Measurements from ENCODE around the gene FGD1. TPM values are rescaled to one million over a fixed set of nuclear protein-coding genes. Genes with fewer than 3 reads are reported as not detected.

The FGD1 gene
- total RNA-seq, 3 donors from 2014 or later = 2.0 to 8.1 (median 3.5) TPM

DNA sequence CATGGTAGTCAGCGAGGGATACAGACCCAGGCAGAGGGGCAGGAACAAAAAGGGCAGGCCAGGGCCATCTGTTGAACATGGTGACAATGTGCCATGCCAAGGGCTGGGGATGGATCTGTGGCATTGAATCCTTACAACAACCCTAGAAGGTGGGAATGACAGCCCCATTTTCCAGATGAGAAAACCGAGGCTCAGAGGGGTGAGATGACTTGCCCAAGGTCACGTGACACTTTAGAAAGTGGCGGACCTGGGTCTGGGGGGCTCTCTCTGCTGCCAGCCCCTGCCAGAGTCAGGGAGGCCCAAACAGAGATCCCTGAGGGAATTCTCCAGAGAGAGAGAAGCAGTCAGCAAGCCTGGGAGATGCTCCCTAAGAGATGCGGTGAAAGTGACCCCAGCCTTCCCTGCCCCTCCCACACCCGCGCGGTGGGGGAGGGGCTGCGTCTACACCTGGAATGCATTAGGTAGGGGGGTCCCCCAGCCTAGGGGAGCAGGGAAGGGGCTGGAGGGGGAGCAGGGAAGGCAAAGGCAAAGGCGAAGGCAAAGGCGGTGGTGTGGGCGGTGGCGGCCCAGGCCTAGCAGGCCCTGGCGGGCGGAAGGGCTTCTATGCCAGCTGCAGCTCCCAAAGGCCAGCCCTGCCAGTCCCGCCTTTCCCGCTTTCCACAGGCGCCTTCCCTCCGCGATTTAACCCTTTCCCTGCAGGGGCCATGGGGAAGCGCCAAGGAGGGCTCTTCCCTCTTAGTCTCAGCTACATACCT, 13.0 kb downstream of the FGD1 start:
- Histone ChIP-seq H3K36me3 (ENCODE audit: low read depth) (no peaks in the 10 kb centered on the region), H3K9me3 (no peaks in the 10 kb centered on the region), H3K4me3 (no peak overlapping the region), H3K4me1 (ENCODE audit: low read depth) (peaks cover 3% of the 10 kb centered on the region)
- intact Hi-C loops (cut with DNase I, micrococcal nuclease) = no loop called here
- DNase-seq (peak in 2 of 3 donors; percentile 23 to 47), ATAC-seq (peak; percentile 59)
- TF ChIP-seq, protein P1, sequence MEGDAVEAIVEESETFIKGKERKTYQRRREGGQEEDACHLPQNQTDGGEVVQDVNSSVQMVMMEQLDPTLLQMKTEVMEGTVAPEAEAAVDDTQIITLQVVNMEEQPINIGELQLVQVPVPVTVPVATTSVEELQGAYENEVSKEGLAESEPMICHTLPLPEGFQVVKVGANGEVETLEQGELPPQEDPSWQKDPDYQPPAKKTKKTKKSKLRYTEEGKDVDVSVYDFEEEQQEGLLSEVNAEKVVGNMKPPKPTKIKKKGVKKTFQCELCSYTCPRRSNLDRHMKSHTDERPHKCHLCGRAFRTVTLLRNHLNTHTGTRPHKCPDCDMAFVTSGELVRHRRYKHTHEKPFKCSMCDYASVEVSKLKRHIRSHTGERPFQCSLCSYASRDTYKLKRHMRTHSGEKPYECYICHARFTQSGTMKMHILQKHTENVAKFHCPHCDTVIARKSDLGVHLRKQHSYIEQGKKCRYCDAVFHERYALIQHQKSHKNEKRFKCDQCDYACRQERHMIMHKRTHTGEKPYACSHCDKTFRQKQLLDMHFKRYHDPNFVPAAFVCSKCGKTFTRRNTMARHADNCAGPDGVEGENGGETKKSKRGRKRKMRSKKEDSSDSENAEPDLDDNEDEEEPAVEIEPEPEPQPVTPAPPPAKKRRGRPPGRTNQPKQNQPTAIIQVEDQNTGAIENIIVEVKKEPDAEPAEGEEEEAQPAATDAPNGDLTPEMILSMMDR (IDR thresholded peaks at IDR 0.05) = no peak

DNA sequence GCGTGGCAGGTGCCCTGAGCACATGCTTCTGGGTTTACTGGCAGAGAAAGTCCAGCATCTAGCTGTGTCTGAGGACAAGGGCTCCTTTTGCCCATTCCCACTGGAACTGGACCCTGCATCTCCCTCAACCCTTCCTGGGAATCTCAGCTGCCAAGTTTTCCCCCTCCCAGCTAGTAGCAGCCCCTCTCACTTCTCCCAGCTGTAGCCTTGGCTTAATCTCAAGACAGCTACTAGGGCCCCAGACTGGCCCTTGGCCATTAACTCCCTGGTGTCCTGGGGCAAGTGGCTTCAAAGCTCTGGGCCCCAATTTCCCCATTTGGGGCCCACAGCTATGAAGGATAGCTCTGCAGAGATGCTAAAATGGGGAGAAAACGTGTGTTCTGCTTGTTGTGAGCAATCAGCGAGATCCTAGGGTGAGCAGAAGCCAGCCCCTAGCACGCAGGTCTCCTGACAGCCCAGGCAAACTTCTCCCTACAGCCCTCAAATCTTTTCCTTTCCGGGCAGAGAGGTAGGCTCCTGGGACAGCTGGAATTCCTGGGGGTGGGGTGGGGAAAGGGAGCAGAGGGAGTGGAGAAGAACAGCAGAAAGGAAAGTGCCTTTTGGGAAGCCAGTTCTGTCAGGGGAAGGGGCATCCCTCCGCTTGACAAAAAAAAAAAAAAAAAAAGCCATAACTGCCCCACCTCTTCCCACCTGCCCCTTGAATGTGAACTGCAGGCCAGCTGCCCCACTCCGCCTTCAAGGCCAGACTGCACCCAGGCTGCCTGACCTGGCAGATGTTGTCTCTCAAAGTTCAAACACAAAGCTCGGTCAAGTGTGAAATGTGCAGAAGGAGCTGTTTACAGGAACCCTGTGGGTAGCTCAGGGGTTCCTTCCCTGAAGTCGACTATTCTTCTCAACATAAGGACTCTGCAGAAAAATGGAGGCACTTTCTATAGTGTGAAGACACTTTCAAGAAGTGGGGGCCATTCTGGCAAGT, 16.6 kb downstream of the FGD1 start:
- no peaks in the 10 kb centered on the region for H3K9me3 ChIP-seq
- TF ChIP-seq, protein P1 (IDR thresholded peaks at IDR 0.05) = no peak
- intact Hi-C loops (cut with DNase I, micrococcal nuclease) = no loop called here
- peaks cover 3% of the 10 kb centered on the region for H3K4me1 ChIP-seq (ENCODE audit: low read depth)
- H3K4me3 ChIP-seq = no peak overlapping the region
- ATAC-seq = no peak
- DNase-seq = no peak
- no peaks in the 10 kb centered on the region for H3K36me3 ChIP-seq (ENCODE audit: low read depth)

DNA sequence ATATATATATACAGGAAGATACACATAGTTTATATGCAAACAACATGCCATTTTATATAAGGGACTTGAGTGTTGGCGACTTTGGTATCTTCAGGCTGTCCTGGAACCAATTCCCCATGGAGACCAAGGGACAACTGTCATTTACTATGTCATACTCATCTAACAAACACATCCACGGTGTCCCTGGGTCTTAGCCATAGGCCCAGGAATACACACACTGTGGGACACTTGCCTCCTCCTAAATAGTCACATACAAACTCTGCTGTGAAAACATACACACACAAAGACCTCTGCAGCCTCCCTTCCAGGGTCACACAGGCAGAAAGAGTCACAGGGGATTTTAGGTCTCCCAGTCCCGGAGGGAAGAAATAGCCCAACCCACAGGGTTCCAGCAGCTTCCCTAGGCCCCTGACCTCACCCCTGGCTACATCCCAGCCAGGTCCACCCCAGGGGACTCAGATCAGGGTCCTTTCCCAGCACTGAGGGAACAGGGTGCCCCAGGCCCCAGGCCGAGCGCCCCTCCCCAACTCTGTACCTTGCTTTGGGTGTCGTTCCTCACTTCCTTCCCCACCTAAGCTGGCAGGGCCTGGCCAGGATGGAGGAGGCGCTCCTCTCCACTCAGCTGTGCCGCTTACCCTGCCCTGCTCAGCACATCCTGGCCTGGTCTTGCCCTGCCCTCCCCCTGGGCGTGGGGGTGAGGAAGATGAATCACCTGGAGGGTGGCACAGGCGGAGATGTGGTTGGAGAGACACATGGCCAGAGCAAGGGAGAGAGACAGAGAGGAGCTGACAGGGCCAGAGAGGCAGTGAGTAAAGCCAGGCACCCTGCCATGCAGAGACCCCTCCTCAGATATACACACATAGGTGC, 21.8 kb downstream of the FGD1 start:
- H3K9me3 ChIP-seq = no peaks in the 10 kb centered on the region
- TF ChIP-seq, protein P1 (IDR thresholded peaks at IDR 0.05) = no peak
- H3K4me3 ChIP-seq = no peak overlapping the region
- H3K4me1 ChIP-seq (ENCODE audit: low read depth) = no peaks in the 10 kb centered on the region
- ATAC-seq (no peak), DNase-seq (no peak)
- intact Hi-C loops (cut with DNase I, micrococcal nuclease) = no loop called here
- no peaks in the 10 kb centered on the region for H3K36me3 ChIP-seq (ENCODE audit: low read depth)

DNA sequence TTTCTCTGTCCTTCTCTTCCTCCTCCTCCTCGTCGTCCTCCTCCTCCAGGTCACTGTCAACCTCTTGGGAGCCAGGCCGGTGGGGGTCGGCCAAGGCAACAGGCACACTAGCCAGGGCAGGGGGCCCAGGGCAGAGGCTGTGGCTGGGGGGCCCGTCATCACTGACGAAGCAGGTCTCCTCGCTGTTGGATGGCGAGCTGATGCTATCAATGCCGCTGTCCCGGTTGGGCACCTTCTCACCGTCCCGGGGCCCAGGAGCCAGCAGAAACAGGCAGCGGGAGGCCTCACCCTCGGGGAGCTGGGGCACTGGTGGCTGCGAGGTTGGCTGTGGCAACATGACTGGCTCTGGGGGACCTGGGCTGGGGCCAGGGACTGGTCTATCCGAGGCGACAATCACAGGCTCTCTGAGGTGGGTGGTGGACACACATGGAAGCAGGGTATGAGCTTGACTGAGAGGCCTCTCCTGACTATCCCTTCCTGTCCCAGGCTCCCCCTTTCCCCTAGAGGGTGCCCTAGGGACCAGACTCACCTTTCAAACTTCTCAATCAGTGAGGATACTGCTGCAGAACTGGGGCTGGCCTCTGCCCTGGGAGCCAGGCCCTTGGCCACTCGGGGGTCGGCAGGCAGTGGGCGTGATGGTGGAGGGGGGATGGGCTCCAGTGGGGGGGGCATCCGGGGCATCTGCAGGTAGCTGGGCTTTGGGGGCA, 25.8 kb downstream of the FGD1 start:
- DNase-seq (no peak), ATAC-seq (no peak)
- H3K4me1 ChIP-seq (ENCODE audit: low read depth) = no peaks in the 10 kb centered on the region
- H3K9me3 ChIP-seq = no peaks in the 10 kb centered on the region
- TF ChIP-seq, protein P1 (IDR thresholded peaks at IDR 0.05) = no peak
- H3K4me3 ChIP-seq = no peak overlapping the region
- no peaks in the 10 kb centered on the region for H3K36me3 ChIP-seq (ENCODE audit: low read depth)
- intact Hi-C loops (cut with DNase I, micrococcal nuclease) = no loop called here

DNA sequence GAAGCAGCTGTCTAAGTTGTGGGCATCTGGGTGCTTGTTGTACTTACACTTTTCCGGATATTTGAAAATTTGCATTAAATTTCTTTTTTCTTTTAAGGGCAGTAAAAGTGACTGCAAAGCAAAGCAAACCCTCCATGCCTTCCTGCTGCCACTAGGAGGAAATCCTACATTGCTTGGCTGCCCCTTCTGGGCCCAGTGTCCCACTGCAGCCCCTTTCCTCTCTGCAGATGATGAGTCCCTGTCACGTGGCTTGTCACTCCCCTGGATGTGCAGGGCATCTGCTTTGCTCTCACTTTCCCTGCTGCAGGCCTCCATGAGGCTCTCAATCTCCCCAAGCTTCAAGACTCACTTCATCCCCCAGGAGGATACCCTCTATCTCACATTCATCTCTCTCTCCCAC, 43.1 kb downstream of the FGD1 start:
- Histone ChIP-seq H3K36me3 (ENCODE audit: low read depth) (no peaks in the 10 kb centered on the region), H3K9me3 (no peaks in the 10 kb centered on the region), H3K4me3 (no peak overlapping the region), H3K4me1 (ENCODE audit: low read depth) (no peaks in the 10 kb centered on the region)
- TF ChIP-seq, protein P1 (IDR thresholded peaks at IDR 0.05) = no peak
- ATAC-seq (no peak), DNase-seq (no peak)
- intact Hi-C loops (cut with DNase I, micrococcal nuclease) = no loop called here
